A673 (cell line): Measurements from ENCODE around the gene SCAF4.

Source experiments
- EZH2 ChIP-seq: fragments of 200-600 bp; sonication (generic); IDR thresholded peaks from 2 replicates; pipeline ENCODE4 v1.6.1; 2017; ENCODE audit warnings: borderline replicate concordance, low read depth, mild to moderate bottlenecking, mixed read lengths, antibody characterized with exemption, low read length; ENCODE audit not compliant: poor library complexity, severe bottlenecking
- TF ChIP-seq, protein P1 (sequence below): fragments of 300-800, 200-600 bp; sonication (generic); conservative IDR thresholded peaks from 2 replicates; pipeline ENCODE4 v1.5.1; 2017; ENCODE audit warnings: low read depth, mild to moderate bottlenecking, antibody characterized with exemption, low read length, moderate library complexity, mixed read lengths

DNA sequence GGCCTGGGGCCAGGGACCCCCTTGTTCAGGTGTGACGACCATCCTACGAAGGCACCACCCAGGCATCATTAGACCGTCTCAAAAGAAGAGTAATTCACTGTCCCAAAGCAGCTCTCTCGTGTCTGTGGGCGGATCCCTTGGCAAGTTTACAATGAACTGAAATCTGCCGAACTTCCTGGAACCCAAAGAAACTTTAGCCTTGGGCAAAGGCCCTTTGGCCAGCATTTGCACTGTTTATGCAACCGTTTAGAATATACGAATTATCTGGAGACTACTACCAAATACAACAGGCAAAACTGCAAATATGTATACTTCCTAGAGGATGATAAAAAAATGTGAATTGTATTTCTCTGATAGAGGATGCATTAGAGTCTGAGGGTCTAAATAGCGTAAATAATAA lies 73.9 kb downstream of the SCAF4 start:
- TF ChIP-seq, protein P1, sequence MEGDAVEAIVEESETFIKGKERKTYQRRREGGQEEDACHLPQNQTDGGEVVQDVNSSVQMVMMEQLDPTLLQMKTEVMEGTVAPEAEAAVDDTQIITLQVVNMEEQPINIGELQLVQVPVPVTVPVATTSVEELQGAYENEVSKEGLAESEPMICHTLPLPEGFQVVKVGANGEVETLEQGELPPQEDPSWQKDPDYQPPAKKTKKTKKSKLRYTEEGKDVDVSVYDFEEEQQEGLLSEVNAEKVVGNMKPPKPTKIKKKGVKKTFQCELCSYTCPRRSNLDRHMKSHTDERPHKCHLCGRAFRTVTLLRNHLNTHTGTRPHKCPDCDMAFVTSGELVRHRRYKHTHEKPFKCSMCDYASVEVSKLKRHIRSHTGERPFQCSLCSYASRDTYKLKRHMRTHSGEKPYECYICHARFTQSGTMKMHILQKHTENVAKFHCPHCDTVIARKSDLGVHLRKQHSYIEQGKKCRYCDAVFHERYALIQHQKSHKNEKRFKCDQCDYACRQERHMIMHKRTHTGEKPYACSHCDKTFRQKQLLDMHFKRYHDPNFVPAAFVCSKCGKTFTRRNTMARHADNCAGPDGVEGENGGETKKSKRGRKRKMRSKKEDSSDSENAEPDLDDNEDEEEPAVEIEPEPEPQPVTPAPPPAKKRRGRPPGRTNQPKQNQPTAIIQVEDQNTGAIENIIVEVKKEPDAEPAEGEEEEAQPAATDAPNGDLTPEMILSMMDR, result no peak
- no peak for TF ChIP-seq EZH2
